NCI-H2107 treated with DMSO at 0.1 percent for 48 hours (cell line): ENCODE results near the gene DPP3.

ENCODE experiments used
- DNase-seq: peaks from one replicate; lab custom pipeline; 2025; ENCODE audit not compliant: unreplicated experiment; lab: John Stamatoyannopoulos, UW

Gene DPP3

GRCh38 chr11:66464916-66465315 is 15.3 kb upstream of the DPP3 start:
- no peak for DNase-seq

GRCh38 chr11:66465373-66466224 is 14.6 kb upstream of the DPP3 start:
- DNase-seq = no peak

GRCh38 chr11:66466225-66467033 is 13.8 kb upstream of the DPP3 start, which contains the start of gene PELI3:
PELI3 (plus strand) TSS chr11:66466905; CDS start chr11:66468129, 1,224 bp downstream.
- DNase-seq = peak; percentile 71

GRCh38 chr11:66467034-66467659 is 13.1 kb upstream of the DPP3 start:
- no peak for DNase-seq

GRCh38 chr11:66467756-66468155 is 12.5 kb upstream of the DPP3 start:
- no peak for DNase-seq

GRCh38 chr11:66468691-66469090 is 11.5 kb upstream of the DPP3 start:
- DNase-seq = no peak

GRCh38 chr11:66469441-66469840 is 10.8 kb upstream of the DPP3 start:
- DNase-seq = no peak

- no peak for DNase-seq
Observed at GRCh38 chr11:66470015-66470414, 10.2 kb upstream of the DPP3 start.

- DNase-seq = no peak
Observed at GRCh38 chr11:66471142-66471541, 9.1 kb upstream of the DPP3 start.

- no peak for DNase-seq
Observed at GRCh38 chr11:66472054-66472453, 8.2 kb upstream of the DPP3 start.

GRCh38 chr11:66473167-66473566 is 7.1 kb upstream of the DPP3 start:
- DNase-seq = no peak

- DNase-seq = no peak
Observed at GRCh38 chr11:66473608-66474515, 6.4 kb upstream of the DPP3 start.

GRCh38 chr11:66475349-66476172 is 4.7 kb upstream of the DPP3 start:
- no peak for DNase-seq

- no peak for DNase-seq
Observed at GRCh38 chr11:66476173-66476840, 3.9 kb upstream of the DPP3 start.

GRCh38 chr11:66476841-66477251 is 3.4 kb upstream of the DPP3 start:
- DNase-seq = no peak

GRCh38 chr11:66477263-66478201 is 2.7 kb upstream of the DPP3 start:
- DNase-seq = no peak

- no peak for DNase-seq
Observed at GRCh38 chr11:66478729-66479393, 1.4 kb upstream of the DPP3 start.
